GM06990 (cell line): ENCODE results near the gene C2CD4C.

Experiments used
- DNase-seq: peaks from one replicate; pipeline ENCODE4 v3.0.0-alpha.2; 2011; ENCODE audit not compliant: insufficient read length; ENCODE audit errors: extremely low read depth
- H3K27me3 ChIP-seq: replicated peaks from 2 replicates; pipeline ENCODE4 v1.6.0; 2011; ENCODE audit warnings: low read length; ENCODE audit not compliant: control insufficient read depth, insufficient read depth
- H3K36me3 ChIP-seq: 2 replicates; pipeline ENCODE4 v1.5.1; 2011; ENCODE audit warnings: low read length; ENCODE audit not compliant: control insufficient read depth, insufficient read depth
- H3K4me3 ChIP-seq: replicated peaks from 2 replicates; pipeline ENCODE4 v1.5.1; 2011; ENCODE audit warnings: low read depth, mild to moderate bottlenecking, control low read depth, low read length
- TF ChIP-seq, protein P1 (sequence below): IDR thresholded peaks from 2 replicates; pipeline ENCODE4 v1.5.1; 2011; ENCODE audit warnings: low read length, control low read depth, mild to moderate bottlenecking, inconsistent platforms; ENCODE audit not compliant: insufficient read depth, poor library complexity, severe bottlenecking

The C2CD4C gene

DNA sequence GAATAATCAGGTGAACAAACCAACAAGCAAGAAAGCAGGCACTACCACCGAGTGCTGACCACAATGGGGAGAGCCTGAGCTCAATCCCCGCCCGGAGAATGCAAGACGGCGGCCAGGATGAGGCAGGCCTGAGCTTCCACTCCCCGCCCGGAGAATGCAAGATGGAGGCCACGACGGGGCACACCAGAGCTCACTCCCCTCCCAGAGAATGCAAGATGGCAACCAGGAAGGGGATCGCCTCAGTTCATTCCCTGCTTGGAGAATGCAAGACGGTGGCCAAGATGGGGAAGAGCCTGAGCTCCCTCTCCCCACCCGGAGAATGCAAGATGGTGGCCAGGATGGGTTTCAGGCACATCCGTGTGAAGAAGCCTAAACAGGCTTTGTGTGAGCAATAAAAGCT is 39.7 kb downstream of the C2CD4C start:
- no peak for DNase-seq
- no peak overlapping the region for H3K4me3 ChIP-seq
- TF ChIP-seq, protein P1, sequence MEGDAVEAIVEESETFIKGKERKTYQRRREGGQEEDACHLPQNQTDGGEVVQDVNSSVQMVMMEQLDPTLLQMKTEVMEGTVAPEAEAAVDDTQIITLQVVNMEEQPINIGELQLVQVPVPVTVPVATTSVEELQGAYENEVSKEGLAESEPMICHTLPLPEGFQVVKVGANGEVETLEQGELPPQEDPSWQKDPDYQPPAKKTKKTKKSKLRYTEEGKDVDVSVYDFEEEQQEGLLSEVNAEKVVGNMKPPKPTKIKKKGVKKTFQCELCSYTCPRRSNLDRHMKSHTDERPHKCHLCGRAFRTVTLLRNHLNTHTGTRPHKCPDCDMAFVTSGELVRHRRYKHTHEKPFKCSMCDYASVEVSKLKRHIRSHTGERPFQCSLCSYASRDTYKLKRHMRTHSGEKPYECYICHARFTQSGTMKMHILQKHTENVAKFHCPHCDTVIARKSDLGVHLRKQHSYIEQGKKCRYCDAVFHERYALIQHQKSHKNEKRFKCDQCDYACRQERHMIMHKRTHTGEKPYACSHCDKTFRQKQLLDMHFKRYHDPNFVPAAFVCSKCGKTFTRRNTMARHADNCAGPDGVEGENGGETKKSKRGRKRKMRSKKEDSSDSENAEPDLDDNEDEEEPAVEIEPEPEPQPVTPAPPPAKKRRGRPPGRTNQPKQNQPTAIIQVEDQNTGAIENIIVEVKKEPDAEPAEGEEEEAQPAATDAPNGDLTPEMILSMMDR = no peak
- no peaks in the 10 kb centered on the region for H3K27me3 ChIP-seq
- no peaks in the 10 kb centered on the region for H3K36me3 ChIP-seq

DNA sequence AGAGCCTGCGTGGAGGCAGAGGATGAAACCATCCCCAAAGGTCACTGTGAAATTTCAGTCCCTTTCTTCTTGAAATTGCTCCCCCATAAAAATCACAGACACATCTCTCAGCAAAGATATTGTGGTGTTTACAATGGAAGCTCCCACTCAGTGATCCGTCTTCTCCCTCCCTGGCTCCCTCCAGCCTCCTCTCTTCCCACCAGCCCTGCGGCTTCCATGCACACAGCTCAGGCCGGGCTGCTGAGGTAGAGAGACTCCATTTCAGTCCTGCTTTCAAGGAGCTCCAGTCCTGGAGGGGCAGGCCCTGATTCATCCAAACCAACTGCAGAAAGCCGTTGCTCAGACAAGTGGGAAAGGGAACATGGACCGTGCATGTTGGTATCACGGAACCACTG is 40.3 kb downstream of the C2CD4C start:
- no peak for DNase-seq
- Histone ChIP-seq H3K36me3 (no peaks in the 10 kb centered on the region), H3K27me3 (no peaks in the 10 kb centered on the region), H3K4me3 (no peak overlapping the region)
- TF ChIP-seq, protein P1 = no peak

DNA sequence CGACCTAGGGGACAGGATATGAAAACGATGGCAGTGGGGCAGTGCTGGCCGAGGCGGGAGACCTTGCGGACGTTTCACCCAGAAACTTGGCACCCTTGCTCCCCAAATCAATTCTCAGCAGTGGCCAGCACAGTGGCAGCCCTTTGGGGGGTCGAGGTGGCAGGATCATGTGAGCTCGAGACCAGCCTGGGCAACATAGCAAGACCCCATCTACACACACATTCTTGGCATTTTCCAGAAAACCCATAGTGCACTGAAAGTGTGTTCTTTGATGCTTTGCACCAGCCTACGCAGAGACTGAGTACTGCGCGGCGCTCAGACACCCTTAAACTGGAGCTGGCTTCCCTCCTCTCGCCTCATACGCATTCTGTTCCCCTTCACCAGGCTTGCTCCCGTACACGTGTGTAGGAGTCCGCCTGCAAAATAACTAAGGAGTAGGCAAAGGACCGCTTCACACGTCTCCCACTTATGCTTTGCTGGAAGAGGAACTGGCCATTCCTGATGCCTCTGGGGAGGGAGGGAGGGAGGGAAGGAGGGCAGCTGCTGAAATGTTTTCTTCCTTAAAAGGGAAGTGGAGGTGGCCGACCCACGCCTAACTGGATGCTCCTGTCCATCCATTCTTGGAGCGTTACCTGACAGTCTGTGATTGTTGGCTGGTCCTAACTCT is 40.9 kb downstream of the C2CD4C start:
- H3K27me3 ChIP-seq = no peaks in the 10 kb centered on the region
- no peak for DNase-seq
- no peak overlapping the region for H3K4me3 ChIP-seq
- no peaks in the 10 kb centered on the region for H3K36me3 ChIP-seq
- TF ChIP-seq, protein P1 = no peak

DNA sequence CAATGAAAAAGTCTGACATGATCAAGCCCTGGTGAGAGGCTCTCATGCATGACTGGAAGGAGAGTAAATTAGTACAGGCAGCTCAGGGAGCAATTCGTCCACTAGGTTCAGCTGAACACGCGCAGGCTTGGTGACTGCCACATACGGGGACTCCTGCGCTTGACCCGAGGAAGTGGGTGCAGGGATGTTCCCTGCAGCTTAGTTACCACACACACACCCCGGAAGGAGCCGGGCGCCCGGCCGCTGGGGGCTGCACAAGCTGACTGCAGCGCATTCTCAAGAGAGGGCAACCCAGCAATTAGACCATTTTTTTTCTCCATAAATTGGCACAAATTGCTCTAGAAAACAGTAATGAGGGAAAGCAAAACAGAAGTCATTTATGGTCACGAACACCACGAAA is 41.4 kb downstream of the C2CD4C start:
- Histone ChIP-seq H3K36me3 (no peaks in the 10 kb centered on the region), H3K27me3 (no peaks in the 10 kb centered on the region), H3K4me3 (no peak overlapping the region)
- TF ChIP-seq, protein P1 = no peak
- DNase-seq = no peak

DNA sequence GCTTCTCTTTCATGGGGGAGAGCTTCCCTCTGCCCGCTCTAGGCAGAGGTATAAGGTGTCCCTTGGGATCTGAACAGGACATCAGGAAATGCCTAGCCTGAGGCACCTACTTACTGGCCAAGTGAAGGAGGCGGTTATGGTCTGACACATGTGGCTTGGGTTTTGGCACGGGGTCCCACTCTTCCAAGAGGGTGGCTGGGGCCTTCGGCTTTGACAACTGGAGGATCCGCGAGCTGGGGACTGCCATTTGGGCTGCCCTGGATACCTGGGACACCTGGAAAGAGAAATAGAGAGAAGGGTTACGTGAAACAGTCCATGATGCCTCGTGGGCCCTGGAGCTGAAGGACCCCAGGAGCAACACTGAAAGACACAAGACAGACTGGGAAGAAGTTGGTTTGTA is 42.0 kb downstream of the C2CD4C start:
- Histone ChIP-seq H3K36me3 (no peaks in the 10 kb centered on the region), H3K27me3 (no peaks in the 10 kb centered on the region), H3K4me3 (no peak overlapping the region)
- DNase-seq = no peak
- TF ChIP-seq, protein P1 = no peak

DNA sequence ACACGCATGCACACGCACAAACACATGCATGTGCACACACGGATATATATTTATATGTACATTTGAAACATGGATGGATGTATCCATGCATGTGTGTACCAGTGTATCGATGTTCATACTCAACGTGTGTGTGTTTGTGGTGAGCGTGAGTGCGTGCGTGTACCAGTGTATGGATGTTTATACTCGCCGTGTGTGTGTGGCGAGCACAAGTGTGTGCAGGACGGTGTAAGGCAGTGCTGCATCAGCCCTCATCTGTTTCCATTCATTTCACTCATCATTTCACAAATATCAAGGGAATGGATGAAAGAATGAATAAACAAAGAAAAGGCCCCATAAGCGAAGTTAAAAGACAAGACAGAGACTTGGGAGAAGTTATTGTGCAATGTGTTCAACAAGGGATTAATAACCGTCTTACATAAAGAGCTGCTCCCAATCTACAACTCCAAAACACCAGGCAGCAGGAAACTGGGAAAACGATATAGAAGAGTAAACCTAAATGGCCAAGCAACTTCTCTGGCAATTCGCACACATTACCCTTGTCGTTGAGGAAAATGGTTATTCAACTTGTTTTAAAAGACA is 42.7 kb downstream of the C2CD4C start:
- TF ChIP-seq, protein P1 = no peak

More for the DNA sequence above, 42.7 kb downstream of the C2CD4C start:
- no peak overlapping the region for H3K4me3 ChIP-seq
- H3K36me3 ChIP-seq = no peaks in the 10 kb centered on the region
- no peak for DNase-seq
- H3K27me3 ChIP-seq = no peaks in the 10 kb centered on the region
